Tibial artery (tissue), 4 donors: ENCODE measurements around the gene RBM38.
A peak's percentile ranks its signal among the peaks of the same experiment; 100 is the strongest.
"Not testable (repeated sequence)": the region's sequence is repeated elsewhere in the genome, so short reads cannot be mapped to it uniquely, and the experiment has no call there.

Source experiments
- DNase-seq, 2 donors: peaks; one replicate each; pipeline ENCODE4 v3.0.0-alpha.2; 2019
- H3K27ac ChIP-seq, 2 donors: fragments of 200-600 bp; sonication (generic) in 1 of 2; 1 replicate in 1 of 2; 2 replicates in 1 of 2; pipeline ENCODE4 v1.5.1; 2018 to 2019; ENCODE audit warnings: mild to moderate bottlenecking in 1 of 2
- H3K27me3 ChIP-seq, 2 donors: fragments of 200-600 bp; sonication (generic) in 1 of 2; one replicate each; pipeline versions ENCODE4 v1.5.1 to v1.6.0; 2016 to 2019
- H3K36me3 ChIP-seq, 3 donors: fragments of 200-600 bp; sonication (generic) in 2 of 3; one replicate each; pipeline ENCODE4 v1.5.1; 2016 to 2019; ENCODE audit warnings: mild to moderate bottlenecking in 2 of 3
- H3K4me1 ChIP-seq, 4 donors: fragments of 200-600 bp; sonication (generic) in 2 of 4; 1 replicate in 3 of 4; 2 replicates in 1 of 4; pipeline ENCODE4 v1.5.1; 2016 to 2019
- H3K4me3 ChIP-seq, 2 donors: fragments of 200-600 bp; sonication (generic) in 1 of 2; 1 replicate in 1 of 2; 2 replicates in 1 of 2; pipeline ENCODE4 v1.5.1; 2018 to 2019; ENCODE audit warnings: mild to moderate bottlenecking in 2 of 2
- H3K9me3 ChIP-seq, 3 donors: fragments of 200-600 bp; sonication (generic) in 1 of 3; one replicate each; pipeline ENCODE4 v1.5.1; 2016 to 2019
- intact Hi-C: fragments of 100-400 bp; cut with DNase I; formaldehyde crosslinking; loops from one replicate; pipeline ENCODE4 v1.15.0; 2023; ENCODE audit warnings: low total_unique reads
- TF ChIP-seq, protein P1 (sequence below), 2 experiments: fragments of 200-600 bp in 1 of 2; fragments of 450-650 bp in 1 of 2; IDR thresholded peaks; one replicate each; pipeline ENCODE4 v1.5.1; 2017 to 2019; ENCODE audit warnings: antibody characterized with exemption in 2 of 2, mild to moderate bottlenecking in 1 of 2, moderate library complexity in 1 of 2

RBM38 gene

DNA sequence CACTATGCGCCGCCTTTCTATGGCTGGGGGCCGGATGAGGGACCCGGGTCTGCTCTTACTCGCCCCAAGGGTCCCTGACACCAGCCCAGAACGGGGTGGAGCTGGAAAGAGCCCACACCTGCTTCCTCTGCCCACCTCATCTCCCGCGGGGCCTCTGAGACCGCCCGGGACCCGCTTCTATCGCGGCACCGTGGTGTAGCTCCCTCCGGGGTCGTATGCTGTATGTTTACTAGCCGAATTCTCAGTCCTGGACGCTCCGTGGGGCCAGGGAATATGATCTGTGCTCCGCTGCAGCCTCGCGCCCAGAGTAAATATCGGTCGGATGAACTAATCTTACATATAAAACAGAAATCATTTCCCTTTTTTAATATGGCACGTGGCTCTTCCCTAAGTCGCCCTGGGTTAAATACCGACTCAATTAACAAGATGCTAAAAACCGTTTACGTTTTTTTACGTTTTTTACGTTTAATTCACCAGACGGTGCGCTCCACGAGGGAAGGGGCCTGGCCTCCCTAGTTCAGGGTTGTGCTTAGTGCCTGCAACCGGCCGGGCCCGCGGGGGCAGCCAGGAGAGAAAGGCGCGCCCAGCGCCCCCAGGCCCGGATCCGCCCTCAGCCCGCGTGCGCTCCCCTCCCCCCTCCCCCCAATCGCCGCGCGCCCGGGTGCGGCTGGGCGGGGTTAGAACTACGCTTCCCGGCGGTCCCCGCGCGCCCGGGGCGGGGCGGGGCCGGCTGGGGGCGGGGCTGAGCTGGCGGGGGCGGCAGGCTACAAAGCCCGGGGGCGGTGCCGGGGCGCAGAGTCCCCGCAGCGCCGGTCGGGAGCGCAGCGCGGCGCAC lies at the start of gene RBM38:
Gene RBM38 (plus strand): TSS at position 793 of the 835 bp plus-strand sequence. CDS start 186 bp downstream, outside the sequence.
- Histone ChIP-seq H3K4me1 (peaks cover 0 to 62% (median 41%) of the 10 kb centered on the region in 4 donors), H3K4me3 (peak within 1 kb of the TSS; percentile 65 to 71), H3K27me3 (no peaks in the 10 kb centered on the region), H3K27ac (peak within 1 kb of the TSS; percentile 74 to 80), H3K9me3 (no peaks in the 10 kb centered on the region), H3K36me3 (peaks cover 0 to 7% (median 0%) of the 10 kb centered on the region in 3 donors)
- TF ChIP-seq, protein P1, sequence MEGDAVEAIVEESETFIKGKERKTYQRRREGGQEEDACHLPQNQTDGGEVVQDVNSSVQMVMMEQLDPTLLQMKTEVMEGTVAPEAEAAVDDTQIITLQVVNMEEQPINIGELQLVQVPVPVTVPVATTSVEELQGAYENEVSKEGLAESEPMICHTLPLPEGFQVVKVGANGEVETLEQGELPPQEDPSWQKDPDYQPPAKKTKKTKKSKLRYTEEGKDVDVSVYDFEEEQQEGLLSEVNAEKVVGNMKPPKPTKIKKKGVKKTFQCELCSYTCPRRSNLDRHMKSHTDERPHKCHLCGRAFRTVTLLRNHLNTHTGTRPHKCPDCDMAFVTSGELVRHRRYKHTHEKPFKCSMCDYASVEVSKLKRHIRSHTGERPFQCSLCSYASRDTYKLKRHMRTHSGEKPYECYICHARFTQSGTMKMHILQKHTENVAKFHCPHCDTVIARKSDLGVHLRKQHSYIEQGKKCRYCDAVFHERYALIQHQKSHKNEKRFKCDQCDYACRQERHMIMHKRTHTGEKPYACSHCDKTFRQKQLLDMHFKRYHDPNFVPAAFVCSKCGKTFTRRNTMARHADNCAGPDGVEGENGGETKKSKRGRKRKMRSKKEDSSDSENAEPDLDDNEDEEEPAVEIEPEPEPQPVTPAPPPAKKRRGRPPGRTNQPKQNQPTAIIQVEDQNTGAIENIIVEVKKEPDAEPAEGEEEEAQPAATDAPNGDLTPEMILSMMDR (IDR thresholded peaks at IDR 0.05), result no peak
- DNase-seq, result peak; percentile 24 to 74
- intact Hi-C loops, result no loop called here

DNA sequence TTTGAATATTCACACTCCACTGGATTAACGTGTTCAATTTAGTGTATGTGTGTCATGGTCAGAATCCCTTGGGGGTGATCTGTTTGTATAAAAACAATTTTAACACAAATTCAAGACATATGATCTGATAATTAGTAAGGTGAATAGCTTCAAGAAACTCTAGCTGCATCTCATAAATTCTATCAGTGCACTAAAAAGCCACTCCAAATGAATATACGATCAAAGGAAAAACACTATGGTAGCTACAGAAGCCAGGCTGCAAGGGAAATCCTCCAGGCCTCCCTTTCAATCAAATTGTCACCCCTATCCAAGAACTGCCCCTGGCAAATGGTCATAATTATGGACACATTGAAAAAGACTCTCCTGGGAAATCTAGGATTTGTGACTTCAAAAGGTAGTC lies 49.5 kb upstream of the RBM38 start:
- TF ChIP-seq, protein P1 (IDR thresholded peaks at IDR 0.05), result no peak
- Histone ChIP-seq H3K9me3 (no peaks in the 10 kb centered on the region), H3K27ac (no peak overlapping the region), H3K4me3 (no peak overlapping the region), H3K4me1 (no peaks in the 10 kb centered on the region), H3K36me3 (no peaks in the 10 kb centered on the region), H3K27me3 (peaks cover 0 to 17% of the 10 kb centered on the region in 2 donors)
- intact Hi-C loops, result loop anchor here (10.0 kb wide), 1 partner anchor 797 kb away; no protein-coding TSS in a partner anchor
- no peak for DNase-seq

DNA sequence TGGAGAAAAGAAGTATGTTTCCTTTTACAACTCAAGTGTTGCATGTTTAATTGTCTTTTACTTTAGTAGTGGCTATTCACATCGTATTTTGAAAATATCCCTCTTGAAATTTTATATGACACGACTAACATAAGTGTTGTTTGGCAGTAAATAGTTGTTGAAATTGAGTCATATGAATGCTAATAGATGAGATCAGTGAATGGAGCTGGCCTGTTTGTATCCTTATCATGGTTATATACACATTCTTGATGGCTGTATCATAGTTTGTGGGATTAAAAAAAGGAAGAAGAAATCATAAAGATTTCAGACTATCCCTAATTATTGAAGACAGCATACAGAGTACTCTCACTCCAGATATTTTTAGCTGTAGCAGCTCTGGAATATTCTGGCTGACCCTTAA lies 48.4 kb upstream of the RBM38 start:
- H3K36me3 ChIP-seq, result no peaks in the 10 kb centered on the region
- TF ChIP-seq, protein P1 (IDR thresholded peaks at IDR 0.05), result no peak
- DNase-seq, result no peak
- H3K27ac ChIP-seq, result no peak overlapping the region
- no peaks in the 10 kb centered on the region for H3K9me3 ChIP-seq
- H3K27me3 ChIP-seq, result peaks cover 0 to 14% of the 10 kb centered on the region in 2 donors
- no peaks in the 10 kb centered on the region for H3K4me1 ChIP-seq
- H3K4me3 ChIP-seq, result no peak overlapping the region
- intact Hi-C loops, result loop anchor here (10.0 kb wide), 1 partner anchor 798 kb away; no protein-coding TSS in a partner anchor

DNA sequence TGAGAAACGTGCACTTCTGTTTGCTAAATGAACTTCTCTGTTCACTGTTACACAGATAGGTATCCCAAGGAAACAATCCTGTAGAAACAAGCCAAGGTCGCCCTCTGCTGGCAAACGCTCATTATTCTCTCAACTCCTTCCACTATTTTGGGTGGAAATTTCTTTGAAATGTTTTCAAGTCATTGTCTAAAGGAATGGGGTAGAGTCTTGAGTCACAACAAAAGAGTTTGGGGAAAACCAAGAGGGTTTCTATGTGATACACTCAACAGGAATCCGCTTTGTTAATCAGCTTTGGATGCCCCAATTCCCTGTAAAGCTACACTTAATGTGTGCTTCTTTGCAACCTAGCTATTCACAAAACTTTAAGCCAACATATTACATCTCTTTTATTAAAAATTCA lies 44.7 kb upstream of the RBM38 start:
- TF ChIP-seq, protein P1 (IDR thresholded peaks at IDR 0.05), result peak; percentile 58 to 65
- Histone ChIP-seq H3K9me3 (no peaks in the 10 kb centered on the region), H3K36me3 (no peaks in the 10 kb centered on the region), H3K27ac (no peak overlapping the region), H3K27me3 (peaks cover 0 to 10% of the 10 kb centered on the region in 2 donors), H3K4me1 (peaks cover 0 to under 1% (median 0%) of the 10 kb centered on the region in 4 donors), H3K4me3 (no peak overlapping the region)
- peak in 1 of 2 donors; percentile 73 for DNase-seq
- intact Hi-C loops, result loop anchor here (10.0 kb wide), 1 partner anchor 802 kb away; no protein-coding TSS in a partner anchor

DNA sequence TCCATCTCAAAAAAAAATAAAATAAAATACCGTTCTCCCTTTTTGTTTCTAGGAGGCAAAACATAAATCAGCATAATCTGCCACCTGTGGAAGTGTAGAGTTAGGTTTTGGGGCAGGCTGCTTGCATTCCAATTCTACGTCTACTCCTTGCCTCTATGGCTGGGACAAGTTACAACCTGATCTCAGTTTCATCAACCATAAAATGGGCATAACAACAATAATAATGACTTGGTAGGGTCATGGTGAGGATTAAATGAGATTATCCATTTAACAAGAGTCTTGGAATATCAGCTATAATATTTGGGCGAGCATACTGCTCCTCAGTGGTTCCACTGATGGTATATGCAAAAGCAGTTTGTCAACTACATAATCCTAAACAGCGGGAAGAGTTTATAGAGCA lies 43.8 kb upstream of the RBM38 start:
- Histone ChIP-seq H3K27me3 (peaks cover 0 to 8% of the 10 kb centered on the region in 2 donors), H3K4me3 (no peak overlapping the region), H3K4me1 (peaks cover 0 to 9% (median 9%) of the 10 kb centered on the region in 4 donors), H3K27ac (no peak overlapping the region), H3K36me3 (no peaks in the 10 kb centered on the region), H3K9me3 (no peaks in the 10 kb centered on the region)
- intact Hi-C loops, result loop anchor here (10.0 kb wide), 1 partner anchor 803 kb away; no protein-coding TSS in a partner anchor
- TF ChIP-seq, protein P1 (IDR thresholded peaks at IDR 0.05), result no peak
- DNase-seq, result no peak

DNA sequence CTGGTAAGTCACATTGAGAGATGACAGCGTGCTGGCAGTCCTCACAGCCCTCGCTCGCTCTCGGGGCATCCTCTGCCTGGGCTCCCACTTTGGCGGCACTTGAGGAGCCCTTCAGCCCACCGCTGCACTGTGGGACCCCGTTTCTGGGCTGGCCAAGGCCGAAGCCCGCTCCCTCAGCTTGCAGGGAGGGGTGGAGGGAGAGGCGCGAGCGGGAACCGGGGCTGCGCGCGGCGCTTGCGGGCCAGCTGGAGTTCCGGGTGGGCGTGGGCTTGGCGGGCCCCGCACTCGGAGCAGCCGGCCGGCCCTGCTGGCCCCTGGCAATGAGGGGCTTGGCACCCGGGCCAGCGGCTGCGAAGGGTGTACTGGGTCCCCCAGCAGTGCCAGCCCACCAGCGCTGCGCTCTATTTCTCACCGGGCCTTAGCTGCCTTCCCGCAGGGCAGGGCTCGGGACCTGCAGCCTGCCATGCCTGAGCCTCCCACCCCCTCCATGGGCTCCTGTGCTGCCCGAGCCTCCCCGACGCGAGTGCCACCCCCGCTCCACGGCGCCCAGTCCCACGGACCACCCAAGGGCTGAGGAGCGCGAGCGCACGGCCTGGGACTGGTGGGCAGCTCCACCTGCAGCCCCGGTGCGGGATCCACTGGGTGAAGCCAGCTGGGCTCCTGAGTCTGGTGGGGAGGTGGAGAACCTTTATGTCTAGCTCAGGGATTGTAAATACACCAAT lies 42.8 kb upstream of the RBM38 start:
- not testable (repeated sequence) for H3K27ac ChIP-seq, H3K4me3 ChIP-seq, H3K36me3 ChIP-seq, DNase-seq, H3K9me3 ChIP-seq, H3K27me3 ChIP-seq
- peaks cover 0 to 18% (median 10%) of the 10 kb centered on the region in 4 donors for H3K4me1 ChIP-seq
- intact Hi-C loops, result loop anchor here (10.0 kb wide), 1 partner anchor 804 kb away; no protein-coding TSS in a partner anchor

DNA sequence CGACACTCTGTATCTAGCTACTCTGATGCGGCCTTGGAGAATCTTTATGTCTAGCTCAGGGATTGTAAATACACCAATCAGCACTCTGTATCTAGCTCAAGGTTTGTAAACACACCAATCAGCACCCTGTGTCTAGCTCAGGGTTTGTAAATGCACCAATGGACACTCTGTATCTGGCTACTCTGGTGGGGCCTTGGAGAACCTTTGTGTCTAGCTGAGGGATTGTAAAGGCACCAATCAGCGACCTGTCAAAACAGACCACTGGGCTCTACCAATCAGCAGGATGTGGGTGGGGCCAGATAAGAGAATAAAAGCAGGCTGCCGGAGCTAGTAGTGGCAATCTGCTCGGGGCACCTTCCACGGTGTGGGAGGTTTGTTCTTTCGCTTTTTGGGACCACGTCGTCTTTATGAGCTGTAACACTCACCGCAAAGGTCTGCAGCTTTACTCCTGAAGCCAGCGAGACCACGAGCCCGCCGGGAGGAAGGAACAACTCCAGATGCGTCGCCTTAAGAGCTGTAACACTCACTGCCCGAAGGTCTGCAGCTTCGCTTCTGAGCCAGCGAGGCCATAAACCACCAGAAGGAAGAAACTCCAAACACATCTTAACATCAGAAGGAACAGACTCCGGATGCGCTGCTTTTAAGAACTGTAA lies 42.1 kb upstream of the RBM38 start:
- peaks cover 0 to 18% (median 10%) of the 10 kb centered on the region in 4 donors for H3K4me1 ChIP-seq
- not testable (repeated sequence) for H3K36me3 ChIP-seq, H3K9me3 ChIP-seq, H3K27ac ChIP-seq, DNase-seq, H3K4me3 ChIP-seq, H3K27me3 ChIP-seq
- intact Hi-C loops, result loop anchor here (10.0 kb wide), 1 partner anchor 804 kb away; no protein-coding TSS in a partner anchor
